ENCODE data around the gene OTUB2. TPM values are rescaled to one million over a fixed set of nuclear protein-coding genes. Genes with fewer than 3 reads are reported as not detected.

OTUB2 gene
- total and polyA plus RNA-seq, 2 of the 8 experiments (the other 6 are each of a cell fraction or from before 2014, with no cell fraction given) = 2.2 to 4.2 TPM

DNA sequence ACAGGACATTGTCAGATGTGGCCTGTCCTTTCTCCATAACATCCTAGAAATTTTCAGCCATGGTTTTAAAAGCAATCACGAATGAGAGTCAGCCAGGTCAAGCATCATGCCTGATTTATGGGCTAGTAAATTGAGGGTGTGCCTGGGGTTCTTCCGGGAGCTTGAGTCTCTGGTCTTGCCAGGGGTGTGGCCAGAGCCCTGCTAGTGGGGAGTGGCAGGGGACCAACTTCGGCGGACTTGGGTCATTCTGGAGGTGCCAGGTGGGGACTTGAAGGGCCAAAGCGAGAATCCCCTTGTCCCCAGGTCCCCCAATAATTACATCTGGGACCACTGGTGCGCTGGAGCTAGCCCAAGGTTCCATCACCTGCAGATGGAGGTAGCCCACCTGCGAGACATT is 5.7 kb downstream of the OTUB2 start (continued):
- TF ChIP-seq CHD7 (IDR thresholded peaks at IDR 0.05; ENCODE audit: insufficient replicate concordance, low read length) = no peak
- TF ChIP-seq POLR2A (IDR thresholded peaks at IDR 0.05; ENCODE audit: control extremely low read depth in 1 of 2, low read depth in 2 of 2, low read length in 2 of 2) = no peak
- TF ChIP-seq ATF3 (IDR thresholded peaks at IDR 0.05; ENCODE audit: insufficient read depth, low read depth, low read length) = no peak

Measured in H1 (cell line).